IPS-18a (cell line): ENCODE measurements around the gene SHROOM2.
A peak's percentile ranks its signal among the peaks of the same experiment; 100 is the strongest.

Experiments
- H3K27ac ChIP-seq: one replicate; pipeline ENCODE4 v1.5.1; 2013; ENCODE audit warnings: low read length
- H3K27me3 ChIP-seq: one replicate; pipeline ENCODE4 v1.6.1; 2013; ENCODE audit warnings: mild to moderate bottlenecking, low read length; ENCODE audit not compliant: control insufficient read depth, insufficient read depth
- H3K36me3 ChIP-seq: one replicate; pipeline ENCODE4 v1.6.1; 2013; ENCODE audit warnings: low read depth, low read length; ENCODE audit not compliant: control insufficient read depth
- H3K4me1 ChIP-seq: one replicate; pipeline ENCODE4 v1.6.1; 2013; ENCODE audit warnings: low read depth, low read length; ENCODE audit not compliant: control insufficient read depth
- H3K4me3 ChIP-seq: one replicate; pipeline ENCODE4 v1.5.1; 2013; ENCODE audit warnings: low read length
- H3K9ac ChIP-seq: one replicate; pipeline ENCODE4 v1.6.1; 2013; ENCODE audit warnings: mild to moderate bottlenecking, low read length, moderate library complexity
- H3K9me3 ChIP-seq: one replicate; pipeline ENCODE4 v1.6.1; 2013; ENCODE audit warnings: low read depth, low read length; ENCODE audit not compliant: control insufficient read depth

SHROOM2 gene

GRCh38 chrX:9785944-9786797 lies at the start of gene SHROOM2:
TSS of gene SHROOM2 (plus strand) at chrX:9786429. CDS start at chrX:9786546, 117 bp downstream.
- Histone ChIP-seq H3K9me3 (no peaks in the 10 kb centered on the region), H3K27me3 (peaks cover 17% of the 10 kb centered on the region), H3K36me3 (no peaks in the 10 kb centered on the region), H3K9ac (peak within 1 kb of the TSS; percentile 57), H3K4me3 (peak within 1 kb of the TSS; percentile 73), H3K27ac (no peak within 1 kb of the TSS), H3K4me1 (peaks cover 40% of the 10 kb centered on the region)

GRCh38 chrX:9737363-9737762 lies 48.9 kb upstream of the SHROOM2 start:
- Histone ChIP-seq H3K9me3 (no peaks in the 10 kb centered on the region), H3K27ac (no peak overlapping the region), H3K27me3 (no peaks in the 10 kb centered on the region), H3K4me3 (no peak overlapping the region), H3K36me3 (no peaks in the 10 kb centered on the region), H3K4me1 (no peaks in the 10 kb centered on the region), H3K9ac (no peak overlapping the region)

GRCh38 chrX:9738151-9738550 lies 48.1 kb upstream of the SHROOM2 start:
- Histone ChIP-seq H3K27ac (no peak overlapping the region), H3K4me3 (no peak overlapping the region), H3K9ac (no peak overlapping the region), H3K9me3 (no peaks in the 10 kb centered on the region), H3K27me3 (no peaks in the 10 kb centered on the region), H3K36me3 (no peaks in the 10 kb centered on the region), H3K4me1 (no peaks in the 10 kb centered on the region)

GRCh38 chrX:9739130-9739529 lies 47.1 kb upstream of the SHROOM2 start:
- Histone ChIP-seq H3K36me3 (no peaks in the 10 kb centered on the region), H3K9ac (no peak overlapping the region), H3K27me3 (no peaks in the 10 kb centered on the region), H3K4me3 (no peak overlapping the region), H3K27ac (no peak overlapping the region), H3K9me3 (no peaks in the 10 kb centered on the region), H3K4me1 (no peaks in the 10 kb centered on the region)

- peaks cover 22% of the 10 kb centered on the region for H3K4me1 ChIP-seq
- H3K27me3 ChIP-seq = no peaks in the 10 kb centered on the region
- peak overlapping the region; percentile 73 for H3K27ac ChIP-seq
- no peaks in the 10 kb centered on the region for H3K36me3 ChIP-seq
- no peak overlapping the region for H3K4me3 ChIP-seq
- H3K9ac ChIP-seq = peak overlapping the region; percentile 30
- no peaks in the 10 kb centered on the region for H3K9me3 ChIP-seq
These were observed 40.7 kb upstream of the SHROOM2 start for GRCh38 chrX:9745417-9746115.

- Histone ChIP-seq H3K4me3 (no peak overlapping the region), H3K4me1 (peaks cover 22% of the 10 kb centered on the region), H3K27ac (peak overlapping the region; percentile 73), H3K9ac (peak overlapping the region; percentile 30), H3K9me3 (no peaks in the 10 kb centered on the region), H3K27me3 (no peaks in the 10 kb centered on the region), H3K36me3 (no peaks in the 10 kb centered on the region)
These were observed 39.9 kb upstream of the SHROOM2 start for GRCh38 chrX:9746148-9746888.

- Histone ChIP-seq H3K9ac (no peak overlapping the region), H3K9me3 (no peaks in the 10 kb centered on the region), H3K4me3 (no peak overlapping the region)
These were observed 38.6 kb upstream of the SHROOM2 start for GRCh38 chrX:9747644-9748043.

GRCh38 chrX:9749146-9749692 lies 37.0 kb upstream of the SHROOM2 start:
- Histone ChIP-seq H3K36me3 (no peaks in the 10 kb centered on the region), H3K27me3 (no peaks in the 10 kb centered on the region), H3K9me3 (no peaks in the 10 kb centered on the region), H3K9ac (no peak overlapping the region), H3K4me3 (no peak overlapping the region), H3K4me1 (peaks cover 22% of the 10 kb centered on the region), H3K27ac (no peak overlapping the region)

More at GRCh38 chrX:9747644-9748043, 38.6 kb upstream of the SHROOM2 start:
- Histone ChIP-seq H3K36me3 (no peaks in the 10 kb centered on the region), H3K27me3 (no peaks in the 10 kb centered on the region), H3K27ac (no peak overlapping the region), H3K4me1 (peaks cover 22% of the 10 kb centered on the region)

- no peaks in the 10 kb centered on the region for H3K9me3 ChIP-seq
- H3K27me3 ChIP-seq = no peaks in the 10 kb centered on the region
- H3K9ac ChIP-seq = no peak overlapping the region
- H3K4me3 ChIP-seq = no peak overlapping the region
- peaks cover 5% of the 10 kb centered on the region for H3K36me3 ChIP-seq
- H3K4me1 ChIP-seq = no peaks in the 10 kb centered on the region
- H3K27ac ChIP-seq = no peak overlapping the region
These were observed 28.9 kb upstream of the SHROOM2 start for GRCh38 chrX:9757366-9757765.

- Histone ChIP-seq H3K36me3 (peaks cover 5% of the 10 kb centered on the region), H3K27me3 (no peaks in the 10 kb centered on the region), H3K4me3 (no peak overlapping the region), H3K4me1 (no peaks in the 10 kb centered on the region), H3K9ac (no peak overlapping the region), H3K27ac (no peak overlapping the region), H3K9me3 (no peaks in the 10 kb centered on the region)
These were observed 28.1 kb upstream of the SHROOM2 start for GRCh38 chrX:9758021-9758638.

GRCh38 chrX:9759337-9759736 lies 26.9 kb upstream of the SHROOM2 start:
- Histone ChIP-seq H3K9ac (no peak overlapping the region), H3K4me1 (no peaks in the 10 kb centered on the region), H3K9me3 (no peaks in the 10 kb centered on the region), H3K27me3 (no peaks in the 10 kb centered on the region), H3K27ac (no peak overlapping the region), H3K36me3 (peaks cover 5% of the 10 kb centered on the region), H3K4me3 (no peak overlapping the region)
